ENCODE results near the gene SDHAF2.
"Not testable (repeated sequence)": the region's sequence is repeated elsewhere in the genome, so short reads cannot be mapped to it uniquely, and the experiment has no call there.

Gene SDHAF2

DNA sequence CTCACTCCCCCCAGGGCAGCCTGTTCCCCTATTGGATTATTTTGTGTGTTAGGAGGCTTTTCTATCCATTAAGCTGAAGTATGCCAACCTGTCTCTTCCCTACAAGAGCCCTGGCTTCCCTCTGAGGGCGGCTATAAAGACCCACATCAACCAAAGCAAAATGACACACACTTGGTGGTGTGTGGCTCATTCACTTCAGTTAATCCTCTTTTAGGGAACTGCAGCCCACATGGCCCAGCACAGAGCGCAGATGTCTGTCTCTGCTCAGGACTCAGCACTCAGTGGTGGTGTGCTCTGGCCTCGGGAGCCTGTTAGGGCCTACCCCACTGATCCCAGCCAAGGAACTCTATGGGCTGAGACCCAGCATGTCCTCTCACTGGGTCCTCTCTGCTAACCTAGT, 46.4 kb downstream of the SDHAF2 start:
- Histone ChIP-seq H3K9me3 (no peaks in the 10 kb centered on the region), H3K4me3 (ENCODE audit: low read depth, low read length) (no peak overlapping the region), H3K27me3 (no peaks in the 10 kb centered on the region), H3K36me3 (no peaks in the 10 kb centered on the region), H3K4me1 (peaks cover 4% of the 10 kb centered on the region; the same call in 1 of the 2 replicates)
- DNase-seq = no peak
- no peak for TF ChIP-seq CTCF (IDR thresholded peaks at IDR 0.05; ENCODE audit: low read depth, low read length)

- Histone ChIP-seq H3K27me3 (no peaks in the 10 kb centered on the region), H3K4me1 (peaks cover 4% of the 10 kb centered on the region; the same call in 1 of the 2 replicates), H3K4me3 (ENCODE audit: low read depth, low read length) (no peak overlapping the region), H3K9me3 (no peaks in the 10 kb centered on the region), H3K36me3 (no peaks in the 10 kb centered on the region)
- TF ChIP-seq CTCF (IDR thresholded peaks at IDR 0.05; ENCODE audit: low read depth, low read length) = no peak
- no peak for DNase-seq
Measured at GRCh38 chr11:61477126-61477525, 47.2 kb downstream of the SDHAF2 start.

DNA sequence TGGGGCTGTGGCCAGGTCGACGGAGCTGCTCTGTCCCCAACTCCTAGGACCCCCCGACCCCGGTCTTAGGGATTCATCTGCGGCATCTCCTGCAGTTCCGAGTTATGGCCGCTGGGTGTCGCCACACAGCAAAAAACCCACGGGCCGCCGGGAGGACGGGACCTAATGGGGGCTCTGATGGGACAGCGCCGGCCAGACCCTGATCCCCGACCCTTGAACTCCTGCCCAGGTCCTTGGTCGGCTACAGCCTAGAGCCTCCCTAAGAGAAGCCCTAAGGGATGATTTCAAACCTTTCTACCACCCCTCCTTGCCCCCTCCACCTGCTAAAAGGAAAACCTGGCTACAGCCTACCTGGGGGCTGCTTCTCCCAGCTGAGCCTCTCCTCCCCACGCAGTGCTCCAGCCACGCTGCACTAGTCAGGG, 47.8 kb downstream of the SDHAF2 start:
- Histone ChIP-seq H3K4me3 (ENCODE audit: low read depth, low read length) (no peak overlapping the region), H3K9me3 (no peaks in the 10 kb centered on the region), H3K4me1 (peaks cover 4% of the 10 kb centered on the region; the same call in 1 of the 2 replicates), H3K36me3 (no peaks in the 10 kb centered on the region), H3K27me3 (no peaks in the 10 kb centered on the region)
- TF ChIP-seq CTCF (IDR thresholded peaks at IDR 0.05; ENCODE audit: low read depth, low read length) = peak; percentile 65
- peak; percentile 42 for DNase-seq

GRCh38 chr11:61479360-61480058, 49.6 kb downstream of the SDHAF2 start:
- H3K36me3 ChIP-seq; H3K9me3 ChIP-seq; H3K4me3 ChIP-seq (ENCODE audit: low read depth, low read length); H3K4me1 ChIP-seq; DNase-seq; H3K27me3 ChIP-seq: not testable (repeated sequence)

- no peak for DNase-seq
Measured at GRCh38 chr11:61480261-61480993, 50.5 kb downstream of the SDHAF2 start.

DNA sequence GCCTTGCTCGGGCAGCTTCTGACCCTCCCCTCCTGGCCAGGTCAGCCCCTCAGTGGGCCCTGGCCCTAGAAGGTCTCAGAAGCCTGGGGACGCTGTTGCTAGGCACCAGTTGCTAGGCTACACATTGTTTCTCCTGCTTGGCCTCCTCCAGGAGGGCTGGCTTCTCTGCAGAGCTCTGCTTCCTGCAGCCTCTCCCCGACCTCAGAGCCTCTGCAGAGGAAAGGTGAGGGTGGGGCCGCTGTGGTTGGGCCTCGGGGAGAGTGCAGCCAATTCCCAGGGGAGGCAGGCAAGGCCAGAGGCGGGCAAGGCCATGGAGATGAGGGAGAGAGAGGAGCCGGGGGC, 51.0 kb downstream of the SDHAF2 start:
- Histone ChIP-seq H3K9me3 (no peaks in the 10 kb centered on the region), H3K36me3 (no peaks in the 10 kb centered on the region), H3K4me3 (ENCODE audit: low read depth, low read length) (no peak overlapping the region), H3K4me1 (peaks cover 4% of the 10 kb centered on the region; the same call in 1 of the 2 replicates), H3K27me3 (no peaks in the 10 kb centered on the region)
- no peak for TF ChIP-seq CTCF (IDR thresholded peaks at IDR 0.05; ENCODE audit: low read depth, low read length)
- DNase-seq = peak; percentile 56

More at GRCh38 chr11:61480261-61480993, 50.5 kb downstream of the SDHAF2 start:
- H3K4me1 ChIP-seq = peaks cover 4% of the 10 kb centered on the region; the same call in 1 of the 2 replicates
- H3K4me3 ChIP-seq (ENCODE audit: low read depth, low read length) = no peak overlapping the region
- H3K9me3 ChIP-seq = no peaks in the 10 kb centered on the region
- TF ChIP-seq CTCF (IDR thresholded peaks at IDR 0.05; ENCODE audit: low read depth, low read length) = no peak
- no peaks in the 10 kb centered on the region for H3K27me3 ChIP-seq
- H3K36me3 ChIP-seq = no peaks in the 10 kb centered on the region

All from BE2C (cell line).